Embryonic facial prominence (tissue), 1 donor: ENCODE measurements around the gene KIR3DL2.
"Not testable (repeated sequence)": the region's sequence is repeated elsewhere in the genome, so short reads cannot be mapped to it uniquely, and the experiment has no call there.

Experiments
- DNase-seq: peaks from one replicate; pipeline ENCODE4 v3.0.0-alpha.2; 2016; ENCODE audit errors: extremely low spot score

The KIR3DL2 gene

GRCh38 chr19:54871696-54872095 is 21.5 kb downstream of the KIR3DL2 start:
- no peak for DNase-seq

DNA sequence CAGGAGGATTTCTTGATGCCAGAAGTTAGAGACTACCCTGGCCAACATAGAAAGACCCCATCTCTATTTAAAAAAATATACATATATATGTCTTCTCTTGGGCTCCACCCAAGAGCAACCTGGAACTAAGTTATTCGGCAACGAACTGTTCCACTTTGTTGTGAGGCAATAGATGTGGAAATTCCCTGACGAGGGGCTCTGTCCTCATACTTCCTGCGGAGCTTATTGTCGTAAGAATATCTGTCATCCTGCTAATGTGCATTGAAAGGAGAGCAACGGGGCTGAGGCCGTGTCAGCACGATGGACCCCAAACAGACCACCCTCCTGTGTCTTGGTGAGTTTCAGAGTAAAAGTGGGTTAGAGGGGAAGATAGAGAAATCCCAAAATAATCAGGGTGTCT is 23.7 kb downstream of the KIR3DL2 start, which contains the start of gene FCAR:
Gene FCAR, plus strand, starts transcription at position 246 of the 400 bp plus-strand sequence. Its CDS starts 55 bp downstream, at position 301.
- no peak for DNase-seq

- no peak for DNase-seq
Measured at GRCh38 chr19:54875506-54875905, 25.3 kb downstream of the KIR3DL2 start.

DNA sequence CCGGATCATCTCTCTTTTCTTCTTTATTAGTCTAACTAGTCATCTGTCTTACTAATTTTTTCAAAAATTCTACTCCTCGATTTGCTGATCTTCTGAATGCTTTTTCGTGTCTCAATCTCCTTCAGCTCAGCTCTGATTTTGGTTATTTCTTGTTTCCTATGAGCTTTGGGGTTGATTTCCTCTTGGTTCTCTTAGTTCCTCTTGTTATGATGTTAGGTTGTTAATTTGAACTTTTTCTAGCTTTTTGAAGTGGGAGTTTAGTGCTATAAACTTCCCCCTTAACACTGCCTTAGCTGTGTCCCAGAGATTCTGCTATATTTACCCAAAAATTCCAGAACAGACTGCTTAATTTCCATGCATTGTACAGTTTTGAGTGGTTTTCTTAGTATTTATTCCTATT is 27.2 kb downstream of the KIR3DL2 start:
- no peak for DNase-seq

- no peak for DNase-seq
Measured at GRCh38 chr19:54881884-54882283, 31.6 kb downstream of the KIR3DL2 start.

DNA sequence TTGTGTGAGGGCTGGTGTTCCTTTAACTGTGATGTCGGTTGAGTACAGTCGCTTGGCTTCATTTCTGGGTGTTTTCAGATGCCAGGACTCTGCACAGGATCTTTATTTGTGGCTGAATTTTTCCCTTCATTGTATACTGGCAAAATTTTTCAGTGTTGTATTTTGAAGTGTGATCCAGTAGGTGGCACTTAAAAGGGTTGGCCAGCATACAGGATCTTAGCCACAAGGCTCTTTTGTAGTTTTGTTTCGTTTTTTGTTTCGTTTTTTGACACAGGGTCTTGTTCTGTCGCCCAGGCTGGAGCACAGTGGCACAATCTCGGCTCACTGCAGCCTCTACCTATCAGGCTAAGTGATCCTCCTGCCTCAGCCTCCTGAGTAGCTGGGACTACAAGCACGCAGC is 32.5 kb downstream of the KIR3DL2 start:
- no peak for DNase-seq

- no peak for DNase-seq
Measured at GRCh38 chr19:54883228-54883627, 33.0 kb downstream of the KIR3DL2 start.

- no peak for DNase-seq
Measured at GRCh38 chr19:54888239-54888638, 38.0 kb downstream of the KIR3DL2 start.

GRCh38 chr19:54889566-54889965 is 39.3 kb downstream of the KIR3DL2 start:
- DNase-seq, result no peak

DNA sequence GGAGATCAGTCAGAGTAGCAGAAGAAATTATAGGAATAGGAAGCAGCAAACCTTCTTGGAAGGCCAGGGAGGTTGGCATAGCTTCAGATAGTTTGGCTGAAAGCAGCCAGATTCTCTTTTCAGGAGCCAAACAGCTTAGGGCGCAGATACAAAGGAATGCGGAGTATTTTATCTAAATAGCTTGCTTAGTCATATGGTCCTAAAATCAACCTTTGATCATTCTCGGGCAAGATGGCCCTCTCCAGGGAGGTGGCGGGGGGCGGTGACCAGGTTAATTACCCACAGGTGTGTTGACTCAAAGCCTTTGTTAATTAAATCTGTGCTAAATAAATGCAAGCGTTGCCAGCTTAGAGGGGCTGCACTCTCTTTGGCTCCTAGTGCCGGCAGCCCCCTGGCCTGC is 43.2 kb downstream of the KIR3DL2 start:
- no peak for DNase-seq

DNA sequence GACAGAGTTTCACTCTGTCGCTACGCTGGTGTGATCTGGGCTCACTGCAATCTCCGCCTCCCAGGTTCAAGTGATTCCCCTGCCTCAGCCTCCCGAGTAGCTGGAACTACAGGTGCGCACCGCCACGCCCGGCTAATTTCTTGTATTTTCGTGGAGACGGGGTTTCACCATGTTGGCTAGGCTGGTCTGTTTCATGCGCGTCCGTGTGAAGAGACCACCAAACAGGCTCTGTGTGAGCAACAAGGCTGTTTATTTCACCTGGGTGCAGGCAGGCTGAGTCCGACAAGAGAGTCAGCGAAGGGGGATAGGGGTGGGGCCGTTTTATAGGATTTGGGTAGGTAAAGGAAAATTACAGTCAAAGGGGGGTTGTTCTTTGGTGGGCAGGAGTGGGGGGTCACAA is 43.9 kb downstream of the KIR3DL2 start:
- not testable (repeated sequence) for DNase-seq

DNA sequence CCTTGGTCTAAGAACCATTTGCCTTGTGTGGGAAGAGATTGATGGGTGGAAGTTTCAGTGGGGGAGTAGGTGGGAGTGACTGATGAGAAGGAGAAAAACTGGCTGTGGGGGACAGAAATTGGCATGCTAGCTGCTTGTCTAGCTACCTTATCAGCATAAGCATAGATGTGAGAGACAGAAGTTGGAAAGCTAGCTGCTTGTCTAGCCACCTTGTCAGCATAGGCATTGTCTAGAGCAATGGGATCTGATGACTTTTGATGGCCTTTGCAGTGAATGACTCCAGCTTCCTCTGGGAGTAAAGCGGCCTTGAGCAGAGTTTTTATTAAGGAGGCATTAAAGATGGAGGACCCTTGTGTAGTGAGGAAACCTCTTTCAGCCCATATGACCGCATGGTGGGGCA is 45.8 kb downstream of the KIR3DL2 start:
- no peak for DNase-seq

DNA sequence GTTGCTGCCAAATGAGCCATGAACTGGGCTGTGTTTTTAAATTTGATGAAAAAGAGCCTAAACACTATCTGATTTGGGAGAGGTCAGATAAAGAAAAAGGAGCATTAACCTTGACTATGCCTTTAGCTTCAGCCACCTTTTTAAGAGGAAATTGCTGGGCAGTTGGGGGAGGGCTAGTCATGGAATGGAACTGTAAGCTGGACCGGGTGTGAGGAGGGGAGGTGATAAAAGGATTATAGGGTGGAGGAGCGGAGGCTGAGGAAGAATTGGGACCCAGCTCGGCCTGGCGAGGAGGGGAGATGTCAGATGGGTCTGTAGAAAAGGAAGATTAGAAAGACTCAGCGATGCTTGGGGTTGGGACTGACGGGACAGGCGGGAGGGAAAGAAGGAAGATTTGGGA is 48.4 kb downstream of the KIR3DL2 start:
- not testable (repeated sequence) for DNase-seq

GRCh38 chr19:54899646-54900045 is 49.4 kb downstream of the KIR3DL2 start:
- DNase-seq, result not testable (repeated sequence)

DNA sequence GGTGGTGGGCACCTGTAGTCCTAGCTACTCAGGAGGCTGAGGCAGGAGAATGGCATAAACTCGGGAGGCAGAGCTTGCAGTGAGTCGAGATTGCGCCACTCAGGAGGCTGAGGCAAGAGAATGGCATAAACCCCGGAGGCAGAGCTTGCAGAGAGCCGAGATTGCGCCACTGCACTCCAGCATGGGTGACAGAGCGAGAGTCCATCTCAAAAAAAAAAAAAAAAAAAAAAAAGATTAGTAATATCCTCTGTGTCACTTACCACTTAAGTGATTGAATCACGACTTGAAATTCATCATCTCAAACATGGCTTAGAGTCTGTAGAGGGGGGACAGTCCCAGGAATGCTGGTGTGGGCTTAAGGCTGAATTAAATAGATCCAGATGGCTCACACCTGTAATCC is 50.9 kb downstream of the KIR3DL2 start:
- not testable (repeated sequence) for DNase-seq

GRCh38 chr19:54902061-54902460 is 51.8 kb downstream of the KIR3DL2 start:
- no peak for DNase-seq

GRCh38 chr19:54903303-54903702 is 53.1 kb downstream of the KIR3DL2 start:
- no peak for DNase-seq

DNA sequence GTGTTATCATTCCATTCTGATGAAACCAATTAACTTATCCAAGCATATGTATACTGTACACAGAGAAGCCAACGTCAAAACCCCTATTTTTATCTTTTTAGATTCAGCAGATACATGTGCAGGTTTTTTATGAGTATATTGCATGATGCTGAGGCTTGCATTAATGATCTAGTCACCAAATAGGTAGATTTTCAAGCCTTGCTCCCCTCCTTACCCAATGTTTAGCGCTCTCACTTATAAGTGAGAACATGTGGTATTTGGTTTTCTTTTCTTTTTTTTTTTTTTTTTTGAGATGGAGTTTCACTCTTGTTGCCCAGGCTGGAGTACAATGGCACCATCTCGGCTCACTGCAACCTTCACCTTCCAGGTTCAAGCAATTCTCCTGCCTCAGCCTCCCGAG is 54.0 kb downstream of the KIR3DL2 start:
- DNase-seq, result not testable (repeated sequence)

DNA sequence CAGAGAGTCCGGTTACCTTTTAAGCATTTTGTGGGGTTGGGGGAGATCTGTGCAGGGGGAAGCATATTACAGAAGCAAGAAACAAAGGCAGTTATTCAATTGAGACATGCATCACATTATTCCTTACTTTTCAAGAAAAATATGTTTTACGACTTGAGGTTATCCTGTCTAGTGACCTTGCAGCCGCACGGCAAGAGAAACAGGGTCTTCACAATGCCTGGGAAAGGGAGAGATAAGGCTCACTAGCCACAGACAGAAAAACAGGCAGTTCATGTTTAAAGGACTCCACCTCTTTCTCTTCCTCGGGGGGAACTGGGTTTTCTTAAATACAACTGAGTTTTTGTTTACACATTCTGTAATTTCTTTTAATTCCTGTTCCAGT is 55.2 kb downstream of the KIR3DL2 start:
- no peak for DNase-seq

DNA sequence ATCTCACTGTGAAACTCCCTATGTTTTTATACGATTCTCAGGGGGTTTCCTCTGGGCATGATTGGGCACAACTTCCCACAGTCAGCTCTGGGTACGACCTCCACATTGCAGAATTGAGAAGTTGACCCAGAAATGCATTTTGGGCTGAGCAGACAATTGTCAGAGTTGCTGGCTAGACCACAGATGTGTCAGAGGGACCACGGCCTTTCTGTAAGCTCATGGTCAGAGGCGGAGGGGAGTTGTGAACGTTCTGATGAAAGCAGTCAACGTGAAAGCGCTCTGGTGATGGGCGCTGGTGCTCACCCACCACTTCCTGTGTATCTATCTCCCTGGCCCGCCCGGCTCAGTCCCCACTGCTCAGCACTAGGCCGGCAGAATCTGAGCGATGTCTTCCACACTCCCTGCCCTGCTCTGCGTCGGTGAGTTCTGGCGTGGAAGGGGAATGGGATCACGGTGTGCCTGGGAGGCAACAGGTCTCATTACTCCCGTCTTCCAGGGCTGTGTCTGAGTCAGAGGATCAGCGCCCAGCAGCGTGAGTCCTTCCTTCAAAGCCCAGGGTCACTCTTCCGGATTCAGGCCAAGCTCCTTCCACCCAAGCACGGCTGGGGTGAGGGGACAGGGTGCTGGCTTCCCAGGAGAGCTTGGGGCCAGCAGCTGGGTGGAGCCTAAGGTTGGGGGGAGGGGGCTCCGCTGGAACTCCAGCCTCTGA is 55.7 kb downstream of the KIR3DL2 start, which contains the start of gene NCR1:
Gene NCR1, plus strand, starts transcription at position 346 of the 709 bp plus-strand sequence. Its CDS starts 40 bp downstream, at position 386.
- DNase-seq, result no peak

GRCh38 chr19:54906819-54907218 is 56.6 kb downstream of the KIR3DL2 start:
- no peak for DNase-seq

DNA sequence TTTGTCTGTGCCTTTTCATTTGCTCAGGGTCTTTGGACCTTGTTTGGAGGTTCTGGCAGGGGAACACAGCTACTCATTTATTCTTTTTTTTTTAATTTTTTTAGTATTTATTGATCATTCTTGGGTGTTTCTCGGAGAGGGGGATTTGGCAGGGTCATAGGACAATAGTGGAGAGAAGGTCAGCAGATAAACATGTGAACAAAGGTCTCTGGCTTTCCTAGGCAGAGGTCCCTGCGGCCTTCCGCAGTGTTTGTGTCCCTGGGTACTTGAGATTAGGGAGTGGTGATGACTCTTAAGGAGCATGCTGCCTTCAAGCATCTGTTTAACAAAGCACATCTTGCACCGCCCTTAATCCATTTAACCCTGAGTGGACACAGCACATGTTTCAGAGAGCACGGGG is 57.7 kb downstream of the KIR3DL2 start:
- DNase-seq, result not testable (repeated sequence)
